ENCODE results near the gene RALY. TPM values are rescaled to one million over a fixed set of nuclear protein-coding genes. Genes with fewer than 3 reads are reported as not detected.

The RALY gene
- polyA plus RNA-seq, 2 of the 4 experiments (the other 2 are of a cell fraction), result 63.4 to 102 TPM

- Histone ChIP-seq H3K27ac (no peak overlapping the region), H3K4me1 (peaks cover 12% of the 10 kb centered on the region; the same call in 2 of the 3 replicates), H3K9me3 (no peaks in the 10 kb centered on the region), H3K4me2 (no peak overlapping the region), H3K4me3 (no peak overlapping the region)
- FAIRE-seq (no peak), ATAC-seq (no peak), DNase-seq (ENCODE audit: low read depth in 1 of 2, low spot score in 1 of 2) (no peak)
- 52% methylated on average over 2 of the region's 2 CpGs for WGBS (ENCODE audit: missing lambda C conversion rate)
- ChIA-PET CTCF (interaction anchor here (1.1 to 4.1 kb wide), 4 partner anchors 15 to 182 kb away, joined by 3 to 16 read pairs (median 4); no protein-coding TSS in a partner anchor), POLR2A (no interaction called here)
- TF ChIP-seq, protein P1, sequence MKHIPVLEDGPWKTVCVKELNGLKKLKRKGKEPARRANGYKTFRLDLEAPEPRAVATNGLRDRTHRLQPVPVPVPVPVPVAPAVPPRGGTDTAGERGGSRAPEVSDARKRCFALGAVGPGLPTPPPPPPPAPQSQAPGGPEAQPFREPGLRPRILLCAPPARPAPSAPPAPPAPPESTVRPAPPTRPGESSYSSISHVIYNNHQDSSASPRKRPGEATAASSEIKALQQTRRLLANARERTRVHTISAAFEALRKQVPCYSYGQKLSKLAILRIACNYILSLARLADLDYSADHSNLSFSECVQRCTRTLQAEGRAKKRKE (CRISPR knock-in tag; IDR thresholded peaks at IDR 0.05; ENCODE audit: low read depth), result no peak
- no peak for TF ChIP-seq HMGXB4 (CRISPR knock-in tag; IDR thresholded peaks at IDR 0.05; ENCODE audit: borderline replicate concordance)
- no peak for TF ChIP-seq JUNB (IDR thresholded peaks at IDR 0.05)
- TF ChIP-seq HOXA7 (CRISPR knock-in tag; IDR thresholded peaks at IDR 0.05), result no peak
- TF ChIP-seq MAX (IDR thresholded peaks at IDR 0.05), result no peak
- TF ChIP-seq NR3C1 (IDR thresholded peaks at IDR 0.05), result no peak
- no peak for TF ChIP-seq EHF (CRISPR knock-in tag; IDR thresholded peaks at IDR 0.05)
- no peak for TF ChIP-seq TP53 (CRISPR knock-in tag; IDR thresholded peaks at IDR 0.05)
- TF ChIP-seq RCOR1 (IDR thresholded peaks at IDR 0.05; ENCODE audit: low read depth, low read length), result no peak
- no peak for TF ChIP-seq CHD2 (IDR thresholded peaks at IDR 0.05; ENCODE audit: low read length, partially characterized antibody)
- TF ChIP-seq SREBF2 (IDR thresholded peaks at IDR 0.05), result no peak
- TF ChIP-seq CHD4 (IDR thresholded peaks at IDR 0.05; ENCODE audit: borderline replicate concordance), result no peak
- no peak for TF ChIP-seq ZFP36 (IDR thresholded peaks at IDR 0.05; ENCODE audit: borderline replicate concordance, partially characterized antibody)
- TF ChIP-seq USF2 (IDR thresholded peaks at IDR 0.05), result no peak
- no peak for TF ChIP-seq POLR2AphosphoS2 (conservative IDR thresholded peaks at IDR 0.05; ENCODE audit: low read length)
- TF ChIP-seq KDM1A (IDR thresholded peaks at IDR 0.05; ENCODE audit: low read depth), result no peak
- no peak for TF ChIP-seq POLR2A (IDR thresholded peaks at IDR 0.05; ENCODE audit: low read length)
- TF ChIP-seq PBX3 (IDR thresholded peaks at IDR 0.05), result no peak
Measured at GRCh38 chr20:34045294-34045693, 51.6 kb downstream of the RALY start.

DNA sequence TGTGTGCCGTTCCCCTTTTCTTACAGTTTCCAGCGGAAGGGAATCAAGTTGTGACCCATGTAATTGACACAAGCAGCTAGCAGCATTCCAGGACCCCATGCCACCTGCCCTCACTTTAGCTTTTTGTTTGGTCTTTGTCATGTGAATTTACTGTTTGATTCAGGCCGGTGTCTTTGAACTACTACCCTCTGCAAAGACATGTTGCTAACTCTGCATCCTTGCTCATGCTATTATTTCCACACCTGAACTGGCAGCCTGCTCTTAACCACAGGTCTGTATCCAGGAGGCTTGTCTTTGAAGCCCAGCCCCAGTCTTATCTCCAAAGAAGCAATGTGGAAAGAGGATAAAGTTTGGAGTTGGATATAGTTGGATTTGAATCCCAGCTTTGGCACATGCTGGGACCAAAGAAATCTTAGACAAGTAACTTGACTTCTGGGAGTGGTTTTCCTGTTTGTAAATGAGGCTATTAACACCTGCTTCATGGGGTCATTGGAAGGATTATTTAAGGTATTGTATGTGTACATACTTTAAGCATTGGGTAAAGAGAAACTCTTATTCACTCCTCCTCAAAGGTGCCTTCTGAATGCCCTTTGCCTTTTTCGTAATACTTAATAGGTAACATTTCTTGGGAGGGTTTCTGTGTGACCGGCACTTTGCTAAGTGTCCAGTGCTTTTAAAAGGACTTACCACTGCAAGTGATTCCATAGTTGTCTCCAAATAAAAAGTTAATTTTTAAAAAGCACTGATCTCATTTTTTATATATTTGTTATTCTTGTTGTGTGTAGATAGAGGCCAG lies 52.4 kb downstream of the RALY start:
- ChIA-PET CTCF (interaction anchor here (4.1 kb wide), 1 partner anchor 23 kb away, joined by 16 read pairs; no protein-coding TSS in a partner anchor), POLR2A (no interaction called here)
- 89% methylated on average over 5 of the region's 5 CpGs for WGBS (ENCODE audit: missing lambda C conversion rate)
- FAIRE-seq (no peak), DNase-seq (ENCODE audit: low read depth in 1 of 2, low spot score in 1 of 2) (no peak), ATAC-seq (no peak)
- Histone ChIP-seq H3K27ac (no peak overlapping the region), H3K4me2 (no peak overlapping the region; the same call in 2 of the 3 replicates), H3K9me3 (no peaks in the 10 kb centered on the region), H3K4me3 (no peak overlapping the region), H3K4me1 (peaks cover 12% of the 10 kb centered on the region; the same call in 2 of the 3 replicates)
- TF ChIP-seq ZNF302 (CRISPR knock-in tag; IDR thresholded peaks at IDR 0.05), result no peak
- TF ChIP-seq JUN (IDR thresholded peaks at IDR 0.05), result no peak
- TF ChIP-seq SMC3 (IDR thresholded peaks at IDR 0.05), result no peak
- no peak for TF ChIP-seq HEYL (CRISPR knock-in tag; IDR thresholded peaks at IDR 0.05)
- no peak for TF ChIP-seq CBX2 (IDR thresholded peaks at IDR 0.05; ENCODE audit: borderline replicate concordance, low read depth)
- TF ChIP-seq RARB (CRISPR knock-in tag; IDR thresholded peaks at IDR 0.05), result no peak
- no peak for TF ChIP-seq MAFK (IDR thresholded peaks at IDR 0.05; ENCODE audit: partially characterized antibody)
- no peak for TF ChIP-seq RNF2 (IDR thresholded peaks at IDR 0.05; ENCODE audit: borderline replicate concordance, low read depth)
- TF ChIP-seq CHD4 (IDR thresholded peaks at IDR 0.05; ENCODE audit: borderline replicate concordance), result no peak
- TF ChIP-seq NR3C1 (IDR thresholded peaks at IDR 0.05), result no peak
- no peak for TF ChIP-seq JUNB (IDR thresholded peaks at IDR 0.05)
- TF ChIP-seq, protein P2, sequence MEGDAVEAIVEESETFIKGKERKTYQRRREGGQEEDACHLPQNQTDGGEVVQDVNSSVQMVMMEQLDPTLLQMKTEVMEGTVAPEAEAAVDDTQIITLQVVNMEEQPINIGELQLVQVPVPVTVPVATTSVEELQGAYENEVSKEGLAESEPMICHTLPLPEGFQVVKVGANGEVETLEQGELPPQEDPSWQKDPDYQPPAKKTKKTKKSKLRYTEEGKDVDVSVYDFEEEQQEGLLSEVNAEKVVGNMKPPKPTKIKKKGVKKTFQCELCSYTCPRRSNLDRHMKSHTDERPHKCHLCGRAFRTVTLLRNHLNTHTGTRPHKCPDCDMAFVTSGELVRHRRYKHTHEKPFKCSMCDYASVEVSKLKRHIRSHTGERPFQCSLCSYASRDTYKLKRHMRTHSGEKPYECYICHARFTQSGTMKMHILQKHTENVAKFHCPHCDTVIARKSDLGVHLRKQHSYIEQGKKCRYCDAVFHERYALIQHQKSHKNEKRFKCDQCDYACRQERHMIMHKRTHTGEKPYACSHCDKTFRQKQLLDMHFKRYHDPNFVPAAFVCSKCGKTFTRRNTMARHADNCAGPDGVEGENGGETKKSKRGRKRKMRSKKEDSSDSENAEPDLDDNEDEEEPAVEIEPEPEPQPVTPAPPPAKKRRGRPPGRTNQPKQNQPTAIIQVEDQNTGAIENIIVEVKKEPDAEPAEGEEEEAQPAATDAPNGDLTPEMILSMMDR (IDR thresholded peaks at IDR 0.05), result no peak
- no peak for TF ChIP-seq MYC (IDR thresholded peaks at IDR 0.05; ENCODE audit: borderline replicate concordance, low read length)
- no peak for TF ChIP-seq HOXB5 (CRISPR knock-in tag; IDR thresholded peaks at IDR 0.05)
- no peak for TF ChIP-seq CHD2 (IDR thresholded peaks at IDR 0.05; ENCODE audit: low read length, partially characterized antibody)
- TF ChIP-seq RFX5 (IDR thresholded peaks at IDR 0.05), result no peak
- no peak for TF ChIP-seq ZSCAN20 (CRISPR knock-in tag; IDR thresholded peaks at IDR 0.05)
- TF ChIP-seq ESRRA (IDR thresholded peaks at IDR 0.05; ENCODE audit: borderline replicate concordance, low read length), result no peak
